ENCODE results near the gene STK32C. TPM values are rescaled to one million over a fixed set of nuclear protein-coding genes. Genes with fewer than 3 reads are reported as not detected.
A peak's percentile ranks its signal among the peaks of the same experiment; 100 is the strongest.
"Not testable (repeated sequence)": the region's sequence is repeated elsewhere in the genome, so short reads cannot be mapped to it uniquely, and the experiment has no call there.

Gene STK32C
- total RNA-seq, 6 donors from 2014 or later = 4.8 to 18.3 (median 15.6) TPM

DNA sequence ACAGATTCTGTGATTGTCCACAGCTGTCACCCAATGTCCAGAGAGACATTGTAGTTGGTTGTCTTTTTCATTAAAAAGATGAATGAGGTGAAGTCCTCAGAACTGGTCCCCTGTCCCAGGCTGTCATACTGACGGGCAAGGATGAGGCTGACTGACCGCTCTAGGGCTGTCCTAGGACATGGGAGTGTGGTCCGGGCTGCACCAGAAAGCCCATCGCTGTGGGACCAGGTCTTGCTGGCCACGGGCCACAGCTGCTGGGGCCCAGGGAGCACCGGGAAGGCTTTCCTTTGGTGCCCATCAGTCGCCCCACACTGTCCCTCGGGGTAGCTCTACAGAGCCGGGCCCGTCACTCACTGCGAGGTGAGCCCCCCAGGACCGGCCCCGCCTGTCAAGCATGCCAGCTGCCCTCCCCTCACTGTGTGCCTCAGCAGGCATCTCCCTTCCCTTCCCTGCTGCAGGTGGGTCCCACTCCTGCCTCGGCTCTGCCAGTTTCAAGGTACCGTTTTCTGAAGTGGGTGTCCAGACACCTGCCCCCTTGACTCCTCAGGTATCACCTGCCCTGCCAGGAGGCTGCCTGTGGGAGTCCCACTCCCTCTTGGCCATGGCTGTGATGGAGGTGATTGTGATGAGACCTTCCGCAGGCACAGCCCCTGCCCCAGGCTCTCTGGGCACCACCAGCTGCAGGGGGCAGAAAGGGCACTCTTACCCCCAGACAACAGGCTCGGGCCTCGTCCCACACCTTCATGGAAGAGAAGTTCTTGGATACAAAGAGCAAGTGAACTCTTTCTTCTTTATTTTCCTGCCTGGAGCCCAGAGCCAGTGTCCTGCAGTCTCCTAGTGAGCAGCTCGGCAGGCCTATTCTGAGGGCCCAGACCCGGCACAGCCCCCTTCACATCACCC, 46.0 kb upstream of the STK32C start:
- DNase-seq = peak in 1 of 2 donors; percentile 17
- peak in 1 of 2 donors; percentile 7 for ATAC-seq (ENCODE audit: low FRiP score in 2 of 2)
- H3K27ac ChIP-seq = no peak overlapping the region
- no peaks in the 10 kb centered on the region for H3K9me3 ChIP-seq
- peaks cover 0 to 33% (median 8%) of the 10 kb centered on the region in 4 donors for H3K36me3 ChIP-seq
- no peak overlapping the region for H3K4me3 ChIP-seq
- TF ChIP-seq EP300 (IDR thresholded peaks at IDR 0.05) (no peak), POLR2A (IDR thresholded peaks at IDR 0.05) (no peak), POLR2AphosphoS5 (IDR thresholded peaks at IDR 0.05) (no peak)
- TF ChIP-seq, protein P1, sequence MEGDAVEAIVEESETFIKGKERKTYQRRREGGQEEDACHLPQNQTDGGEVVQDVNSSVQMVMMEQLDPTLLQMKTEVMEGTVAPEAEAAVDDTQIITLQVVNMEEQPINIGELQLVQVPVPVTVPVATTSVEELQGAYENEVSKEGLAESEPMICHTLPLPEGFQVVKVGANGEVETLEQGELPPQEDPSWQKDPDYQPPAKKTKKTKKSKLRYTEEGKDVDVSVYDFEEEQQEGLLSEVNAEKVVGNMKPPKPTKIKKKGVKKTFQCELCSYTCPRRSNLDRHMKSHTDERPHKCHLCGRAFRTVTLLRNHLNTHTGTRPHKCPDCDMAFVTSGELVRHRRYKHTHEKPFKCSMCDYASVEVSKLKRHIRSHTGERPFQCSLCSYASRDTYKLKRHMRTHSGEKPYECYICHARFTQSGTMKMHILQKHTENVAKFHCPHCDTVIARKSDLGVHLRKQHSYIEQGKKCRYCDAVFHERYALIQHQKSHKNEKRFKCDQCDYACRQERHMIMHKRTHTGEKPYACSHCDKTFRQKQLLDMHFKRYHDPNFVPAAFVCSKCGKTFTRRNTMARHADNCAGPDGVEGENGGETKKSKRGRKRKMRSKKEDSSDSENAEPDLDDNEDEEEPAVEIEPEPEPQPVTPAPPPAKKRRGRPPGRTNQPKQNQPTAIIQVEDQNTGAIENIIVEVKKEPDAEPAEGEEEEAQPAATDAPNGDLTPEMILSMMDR (IDR thresholded peaks at IDR 0.05) = no peak
- 80 to 94% methylated on average over 6 to 19 of the region's 20 CpGs for WGBS, 2 donors
- no peaks in the 10 kb centered on the region for H3K4me1 ChIP-seq
- no peaks in the 10 kb centered on the region for H3K27me3 ChIP-seq

DNA sequence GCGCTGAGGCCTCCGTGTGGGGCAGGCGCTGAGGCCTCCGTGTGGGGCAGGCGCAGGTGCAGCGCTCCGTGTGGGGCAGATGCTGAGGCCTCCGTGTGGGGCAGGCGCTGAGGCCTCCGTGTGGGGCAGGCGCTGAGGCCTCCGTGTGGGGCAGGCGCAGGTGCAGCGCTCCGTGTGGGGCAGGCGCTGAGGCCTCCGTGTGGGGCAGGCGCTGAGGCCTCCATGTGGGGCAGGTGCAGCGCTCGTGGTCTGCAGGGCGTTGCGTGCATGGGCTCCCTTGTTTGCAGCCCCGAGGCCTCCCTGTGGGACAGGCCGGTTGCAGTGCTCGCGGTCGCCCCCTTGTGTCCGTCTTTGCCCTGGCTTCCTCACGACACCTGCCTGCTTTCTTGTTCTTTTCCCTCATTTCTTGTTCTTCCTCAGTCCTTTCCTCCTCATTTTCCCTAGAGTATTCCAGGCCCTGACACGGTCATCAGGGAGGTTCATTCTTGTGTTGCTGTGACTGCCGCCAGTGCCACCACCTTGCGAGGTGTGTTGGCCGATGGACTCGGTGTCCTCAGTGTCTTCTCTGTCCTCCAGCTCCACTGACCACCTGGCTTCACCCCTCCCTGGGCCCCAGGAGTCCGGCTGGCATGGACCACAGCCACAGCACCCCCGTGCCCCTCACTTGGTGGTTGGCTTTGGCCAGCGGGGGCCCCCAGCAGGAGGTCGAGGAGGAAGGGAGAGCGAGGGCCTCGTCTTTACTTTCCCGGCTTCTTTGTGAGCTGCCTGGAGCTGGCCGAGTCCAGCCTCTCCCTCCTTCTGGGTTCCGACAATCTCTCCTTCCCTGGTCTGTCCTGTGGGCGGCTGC, 44.9 kb upstream of the STK32C start:
- H3K9me3 ChIP-seq, H3K27ac ChIP-seq, H3K4me1 ChIP-seq, H3K4me3 ChIP-seq, H3K27me3 ChIP-seq: not testable (repeated sequence)
- TF ChIP-seq, protein P1 (IDR thresholded peaks at IDR 0.05) = peak; percentile 59 to 84 (median 76)
- DNase-seq (peak; percentile 69 to 90), ATAC-seq (ENCODE audit: low FRiP score in 2 of 2) (peak in 1 of 2 donors; percentile 64)
- 51 to 53% methylated on average over 26 to 30 of the region's 44 CpGs for WGBS, 2 donors
- peaks cover 0 to 42% (median 11%) of the 10 kb centered on the region in 4 donors for H3K36me3 ChIP-seq

DNA sequence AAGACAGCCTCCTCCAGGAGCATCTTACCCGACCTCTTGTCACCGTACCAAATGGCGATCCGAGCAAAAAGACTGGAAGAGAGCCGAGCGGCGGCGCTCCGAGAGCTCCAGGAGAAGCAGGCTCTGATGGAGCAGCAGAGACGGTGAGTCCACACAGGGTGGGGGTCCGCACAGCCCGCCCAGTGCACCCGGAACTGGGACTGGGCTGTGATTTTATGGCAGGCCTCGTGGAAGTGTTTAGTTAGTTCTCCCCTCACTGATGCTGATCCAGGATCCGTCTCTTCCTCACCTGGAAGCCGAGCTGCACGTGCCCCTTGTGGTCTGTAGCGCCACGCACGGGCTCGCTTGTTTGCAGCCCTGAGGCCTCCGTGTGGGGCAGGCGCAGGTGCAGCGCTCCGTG, 43.9 kb upstream of the STK32C start:
- Histone ChIP-seq H3K36me3 (peaks cover 0 to 37% (median 11%) of the 10 kb centered on the region in 4 donors), H3K27ac (no peak overlapping the region), H3K4me3 (no peak overlapping the region), H3K27me3 (no peaks in the 10 kb centered on the region), H3K9me3 (no peaks in the 10 kb centered on the region), H3K4me1 (no peaks in the 10 kb centered on the region)
- ATAC-seq (ENCODE audit: low FRiP score in 2 of 2) = no peak
- WGBS, 2 donors = 94 to 95% methylated on average over 22 to 25 of the region's 25 CpGs
- TF ChIP-seq POLR2A (IDR thresholded peaks at IDR 0.05) (no peak), EP300 (IDR thresholded peaks at IDR 0.05) (no peak), POLR2AphosphoS5 (IDR thresholded peaks at IDR 0.05) (no peak)
- TF ChIP-seq, protein P1 (IDR thresholded peaks at IDR 0.05) = no peak
- no peak for DNase-seq

DNA sequence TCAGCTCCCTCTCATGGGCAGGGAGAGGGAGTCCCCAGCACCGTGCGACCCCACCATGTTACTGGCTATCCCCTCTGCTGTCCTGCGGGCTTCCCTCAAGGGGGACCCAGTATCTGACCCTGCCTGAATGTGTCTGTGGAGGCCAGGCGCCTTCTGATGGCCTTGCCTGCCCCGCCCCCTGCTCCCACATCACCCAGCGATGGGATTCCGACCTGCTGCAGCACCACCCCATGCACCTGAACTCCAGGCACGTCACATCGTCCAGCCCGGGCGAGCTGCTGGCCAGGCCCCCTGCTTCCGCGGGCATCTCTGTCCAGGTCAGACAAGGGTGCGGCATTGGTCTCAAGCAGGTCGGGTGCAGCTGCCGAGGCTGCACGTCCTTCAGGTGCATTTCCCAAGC, 43.2 kb upstream of the STK32C start:
- H3K9me3 ChIP-seq = no peaks in the 10 kb centered on the region
- TF ChIP-seq EP300 (IDR thresholded peaks at IDR 0.05) (no peak), POLR2A (IDR thresholded peaks at IDR 0.05) (no peak), POLR2AphosphoS5 (IDR thresholded peaks at IDR 0.05) (no peak)
- TF ChIP-seq, protein P1 (IDR thresholded peaks at IDR 0.05) = no peak
- no peaks in the 10 kb centered on the region for H3K27me3 ChIP-seq
- H3K4me3 ChIP-seq = no peak overlapping the region
- H3K4me1 ChIP-seq = no peaks in the 10 kb centered on the region
- no peak for DNase-seq
- peaks cover 0 to 37% (median 11%) of the 10 kb centered on the region in 4 donors for H3K36me3 ChIP-seq
- no peak overlapping the region for H3K27ac ChIP-seq
- ATAC-seq (ENCODE audit: low FRiP score in 2 of 2) = no peak
- 90 to 97% methylated on average over 2 to 17 of the region's 17 CpGs for WGBS, 2 donors

Data from upper lobe of left lung (tissue), 6 donors.